ENCODE results near the gene EIF4E2. TPM values are rescaled to one million over a fixed set of nuclear protein-coding genes. Genes with fewer than 3 reads are reported as not detected.

The EIF4E2 gene
- total and polyA plus RNA-seq, 2 donors (not counting 3 experiments of a cell fraction or from before 2014, with no cell fraction given): 50.0 to 96.5 TPM

GRCh38 chr2:232577841-232578240, 27.4 kb downstream of the EIF4E2 start:
- CTCF ChIA-PET: interaction anchor here (0.7 to 1.7 kb wide), 3 partner anchors 9 to 92 kb away, joined by 3 to 4 read pairs (median 3); no protein-coding TSS in a partner anchor
- FAIRE-seq: no peak
- intact Hi-C loops (cut with micrococcal nuclease) (no loop called here), dilution Hi-C loops (cut with MboI; ENCODE audit: extremely low pct_ligation_motif_present, low sequenced_read_pairs) (no loop called here)
- Histone ChIP-seq H3K27me3 (ENCODE audit: control insufficient read depth in 2 of 2, insufficient read depth in 2 of 2, low read length in 2 of 2) (no peaks in the 10 kb centered on the region), H3K9ac (replicated peaks; ENCODE audit: extremely low read depth, insufficient read depth, low read length) (no peak overlapping the region), H2AFZ (ENCODE audit: low read depth, low read length) (no peak overlapping the region), H3K79me2 (ENCODE audit: control insufficient read depth, insufficient read depth, low read length) (no peaks in the 10 kb centered on the region), H3K4me2 (ENCODE audit: insufficient read depth, low read length) (no peak overlapping the region), H3K9me1 (replicated peaks; ENCODE audit: control insufficient read depth, extremely low read depth, insufficient read depth, low read length) (no peaks in the 10 kb centered on the region), H3K4me1 (ENCODE audit: control insufficient read depth, extremely low read depth, insufficient read depth, low read length) (no peaks in the 10 kb centered on the region), H3K4me3 (replicated peaks in 1 of 3; ENCODE audit: insufficient read depth in 1 of 3, low read depth in 1 of 3, low read length in 3 of 3) (no peak overlapping the region), H3K27ac (ENCODE audit: insufficient read depth, low read depth, low read length) (no peak overlapping the region), H3K36me3 (ENCODE audit: control insufficient read depth in 2 of 2, extremely low read depth in 1 of 2, insufficient read depth in 2 of 2, low read length in 2 of 2) (peaks cover under 1 to 16% of the 10 kb centered on the region in 2 experiments), H4K20me1 (replicated peaks; ENCODE audit: control insufficient read depth, extremely low read depth, insufficient read depth, low read length) (no peaks in the 10 kb centered on the region), H3K9me3 (replicated peaks; ENCODE audit: control insufficient read depth, insufficient read depth, low read length) (no peaks in the 10 kb centered on the region)
- no TSS peak for BruUV-seq (replicated peaks)
- POLR2A ChIA-PET: no interaction called here
- DNase-seq (ENCODE audit: low read depth, low spot score): no peak
- no peak for TF ChIP-seq JUN (IDR thresholded peaks at IDR 0.05; ENCODE audit: borderline replicate concordance, insufficient read depth, insufficient read length, low read depth)
- TF ChIP-seq EZH2 (IDR thresholded peaks at IDR 0.05; ENCODE audit: borderline replicate concordance, low read depth, low read length, severe bottlenecking): no peak
- no peak for TF ChIP-seq FOS (IDR thresholded peaks at IDR 0.05; ENCODE audit: borderline replicate concordance, insufficient read depth, low read length)
- TF ChIP-seq POLR2AphosphoS5 (IDR thresholded peaks at IDR 0.05; ENCODE audit: insufficient read depth, low read depth, low read length): no peak
- TF ChIP-seq MYC (IDR thresholded peaks at IDR 0.05; ENCODE audit: low read depth, low read length): no peak
- no peak for TF ChIP-seq GATA2 (IDR thresholded peaks at IDR 0.05; ENCODE audit: insufficient read depth, insufficient read length, low read depth, low read length)
- no peak for TF ChIP-seq MAX (IDR thresholded peaks at IDR 0.05; ENCODE audit: insufficient read depth, insufficient read length)
- TF ChIP-seq CTCF (IDR thresholded peaks at IDR 0.05; ENCODE audit: extremely low read depth in 1 of 2, insufficient read depth in 1 of 2, low read depth in 1 of 2, low read length in 2 of 2): no peak
- no peak for TF ChIP-seq POLR2A (IDR thresholded peaks at IDR 0.05; ENCODE audit: low read depth, low read length)

Data from endothelial cell of umbilical vein (primary cell).